Lower lobe of right lung (tissue), 2 donors: Measurements from ENCODE around the gene ADAMTS17. TPM values are rescaled to one million over a fixed set of nuclear protein-coding genes. Genes with fewer than 3 reads are reported as not detected.

Source experiments
- ATAC-seq, 2 donors: fragments of 200-7000 bp; cut with Tn5 transposase; one replicate each; pipeline ENCODE4 v1.9.1; 2020 to 2022; ENCODE audit warnings: mild to moderate bottlenecking in 2 of 2, moderate library complexity in 2 of 2
- DNase-seq: peaks from one replicate; pipeline ENCODE4 v3.0.0-alpha.2; 2020
- H3K27ac ChIP-seq: fragments of 200-600 bp; one replicate; pipeline ENCODE4 v1.8.0; 2022
- H3K27me3 ChIP-seq: fragments of 200-600 bp; one replicate; pipeline ENCODE4 v1.8.0; 2022; ENCODE audit warnings: low read depth
- H3K36me3 ChIP-seq: fragments of 200-600 bp; one replicate; pipeline ENCODE4 v1.8.0; 2022; ENCODE audit warnings: mild to moderate bottlenecking
- H3K4me1 ChIP-seq: fragments of 200-600 bp; one replicate; pipeline ENCODE4 v1.8.0; 2022
- H3K4me3 ChIP-seq: fragments of 200-600 bp; one replicate; pipeline ENCODE4 v1.8.0; 2022; ENCODE audit warnings: mild to moderate bottlenecking
- H3K9me3 ChIP-seq: fragments of 200-600 bp; one replicate; pipeline ENCODE4 v1.8.0; 2022
- CTCF ChIP-seq: fragments of 200-600 bp; IDR thresholded peaks from one replicate; pipeline ENCODE4 v1.8.0; 2022; ENCODE audit warnings: antibody characterized with exemption, mild to moderate bottlenecking
- intact Hi-C: fragments of 100-400 bp; cut with DNase I; formaldehyde crosslinking; loops from one replicate; pipeline ENCODE4 v1.11.0; 2022
- total RNA-seq: library from RNA; stranded (reverse); fragmentation: NEBNext Ultra II Directional; extraction: Animal tissue kit (Norgen Biotek cat#: 25700); gene quantifications from one replicate; pipeline ENCODE4 v1.2.1, GENCODE V29; 2021
- donor health status: DM: no; HTN: yes; CAD: no; lungs with severe emphysema.

The ADAMTS17 gene
- total RNA-seq, 1 donor from 2014 or later = 3.0 TPM

- DNase-seq = no peak
- Histone ChIP-seq H3K27me3 (no peaks in the 10 kb centered on the region), H3K9me3 (no peaks in the 10 kb centered on the region), H3K36me3 (no peaks in the 10 kb centered on the region), H3K4me3 (no peak overlapping the region), H3K27ac (no peak overlapping the region), H3K4me1 (peaks cover 10% of the 10 kb centered on the region)
- ATAC-seq = peak in 1 of 2 donors; percentile 49
- TF ChIP-seq CTCF = no peak
- intact Hi-C loops = no loop called here
These were observed 200.3 kb downstream of the ADAMTS17 start for GRCh38 chr15:100141311-100142001.

DNA sequence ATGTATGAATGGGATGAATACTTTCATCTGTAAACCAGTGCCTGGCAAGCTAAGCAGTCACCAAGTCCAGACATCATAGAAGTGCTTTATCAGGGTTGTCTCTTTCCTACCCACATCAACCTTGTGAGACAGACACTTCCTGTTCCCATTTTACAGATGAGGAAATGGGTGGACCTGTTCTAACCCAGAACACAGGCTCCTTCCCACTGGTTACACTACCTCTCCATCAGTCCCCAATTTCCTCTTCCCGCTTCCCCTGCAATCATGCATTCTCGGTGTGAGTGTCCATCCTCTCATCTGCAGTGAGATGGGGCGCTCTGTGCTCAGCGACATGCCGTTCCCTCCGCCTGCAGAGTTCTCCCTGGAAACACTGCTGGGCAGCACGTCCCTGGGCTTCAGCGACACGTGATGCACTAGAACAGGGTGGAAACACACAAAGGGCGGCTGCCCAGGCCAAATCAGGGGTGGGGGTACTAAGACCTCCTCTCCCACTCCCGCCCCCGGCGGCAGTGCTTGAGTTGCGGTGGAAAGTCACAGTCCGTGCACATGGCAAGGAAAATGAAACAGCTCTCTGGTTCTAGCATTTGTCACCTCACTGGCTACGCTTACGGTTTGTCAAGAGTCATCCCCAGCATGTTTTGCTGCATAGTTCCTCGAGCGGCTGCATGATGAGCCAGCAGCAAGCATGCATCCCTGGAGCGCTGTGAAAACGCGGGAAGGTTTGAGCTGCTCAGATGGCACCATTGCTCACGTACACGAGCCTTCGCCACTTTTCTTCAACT lies 201.1 kb downstream of the ADAMTS17 start:
- Histone ChIP-seq H3K4me3 (no peak overlapping the region), H3K4me1 (peaks cover 10% of the 10 kb centered on the region), H3K27me3 (no peaks in the 10 kb centered on the region), H3K27ac (no peak overlapping the region), H3K36me3 (no peaks in the 10 kb centered on the region), H3K9me3 (no peaks in the 10 kb centered on the region)
- peak in 1 of 2 donors; percentile 31 for ATAC-seq
- intact Hi-C loops = no loop called here
- no peak for TF ChIP-seq CTCF
- no peak for DNase-seq

DNA sequence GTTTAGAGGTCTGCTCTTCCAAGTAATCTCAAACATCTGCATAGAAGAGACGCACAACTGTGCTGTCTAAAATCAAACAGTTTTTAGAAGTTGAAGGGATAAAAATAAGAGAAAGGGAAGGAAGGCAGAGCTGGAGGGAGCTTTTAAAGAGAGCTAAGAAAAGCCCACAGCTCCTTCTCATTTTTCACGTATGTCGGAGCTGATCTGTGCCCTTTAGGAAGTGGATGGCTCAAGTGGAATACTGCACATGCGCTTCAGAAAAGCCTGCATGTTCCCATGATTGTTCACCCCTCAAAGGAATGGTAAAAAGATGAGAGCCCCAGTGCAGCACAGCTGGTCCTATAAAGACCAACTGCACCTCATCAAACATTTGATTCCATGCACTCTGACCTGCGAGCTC lies 207.2 kb downstream of the ADAMTS17 start:
- DNase-seq (no peak), ATAC-seq (no peak)
- Histone ChIP-seq H3K27ac (no peak overlapping the region), H3K9me3 (no peaks in the 10 kb centered on the region), H3K4me1 (no peaks in the 10 kb centered on the region), H3K36me3 (no peaks in the 10 kb centered on the region), H3K4me3 (no peak overlapping the region), H3K27me3 (no peaks in the 10 kb centered on the region)
- no peak for TF ChIP-seq CTCF
- intact Hi-C loops = no loop called here

DNA sequence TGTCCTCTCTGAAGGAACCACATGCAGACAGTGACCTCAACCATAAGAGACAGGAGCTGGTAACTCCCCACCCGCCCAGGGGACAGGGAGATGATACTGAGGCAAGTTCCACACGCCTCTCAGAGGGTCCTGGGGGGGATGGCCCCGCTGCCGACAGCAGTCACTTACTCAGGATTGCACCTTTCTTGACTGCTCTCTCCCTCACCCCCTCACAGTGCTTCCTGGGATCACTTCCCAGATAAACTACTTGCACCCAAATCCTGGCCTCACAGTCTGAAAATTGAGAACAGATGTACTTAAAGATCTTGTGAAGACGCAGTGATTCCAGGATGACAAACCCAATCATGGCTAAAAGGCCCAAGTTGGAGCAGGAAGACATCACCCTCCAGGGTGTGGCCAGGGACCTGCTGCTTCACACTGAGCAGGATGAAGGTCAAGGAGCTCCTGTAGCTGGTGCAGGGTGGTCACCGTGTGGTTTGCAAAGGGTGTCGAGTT lies 207.6 kb downstream of the ADAMTS17 start:
- intact Hi-C loops = no loop called here
- no peak for TF ChIP-seq CTCF
- Histone ChIP-seq H3K4me1 (no peaks in the 10 kb centered on the region), H3K27me3 (no peaks in the 10 kb centered on the region), H3K27ac (no peak overlapping the region), H3K9me3 (no peaks in the 10 kb centered on the region), H3K4me3 (no peak overlapping the region), H3K36me3 (no peaks in the 10 kb centered on the region)
- DNase-seq (no peak), ATAC-seq (no peak)

- no peak for TF ChIP-seq CTCF
- Histone ChIP-seq H3K4me3 (no peak overlapping the region), H3K36me3 (no peaks in the 10 kb centered on the region), H3K4me1 (no peaks in the 10 kb centered on the region), H3K27me3 (no peaks in the 10 kb centered on the region), H3K9me3 (no peaks in the 10 kb centered on the region), H3K27ac (no peak overlapping the region)
- intact Hi-C loops = no loop called here
- DNase-seq (no peak), ATAC-seq (no peak)
These were observed 208.8 kb downstream of the ADAMTS17 start for GRCh38 chr15:100133001-100133400.
